B cell (primary cell): ENCODE results near the gene ATXN1. TPM values are rescaled to one million over a fixed set of nuclear protein-coding genes. Genes with fewer than 3 reads are reported as not detected.

Source experiments
- ATAC-seq: fragments of 200-7000 bp; cut with Tn5 transposase; one replicate; pipeline ENCODE4 v1.10.0; 2021; ENCODE audit warnings: low read depth, mild to moderate bottlenecking, moderate number of reproducible peaks, moderate library complexity
- CTCF ChIA-PET: fragments of 350-600 bp; sonication (Branson Sonifier 250); formaldehyde crosslinking; loops from one replicate; lab custom pipeline; 2021; ENCODE audit warnings: antibody characterized with exemption, inconsistent platforms; lab: Charles Lee
- POLR2A ChIA-PET: fragments of 350-600 bp; sonication (Branson Sonifier 250); formaldehyde crosslinking; loops from one replicate; lab custom pipeline; 2021; ENCODE audit warnings: antibody characterized with exemption; lab: Charles Lee
- DNase-seq: peaks from one replicate; pipeline ENCODE4 v3.0.0; 2013
- H2AFZ ChIP-seq: 2 replicates; pipeline ENCODE4 v1.6.1; 2012; ENCODE audit warnings: mild to moderate bottlenecking, low read depth, low read length; ENCODE audit not compliant: insufficient read depth, poor library complexity, severe bottlenecking
- H3K27ac ChIP-seq, 2 donors: 1 replicate in 1 of 2; 2 replicates in 1 of 2; pipeline ENCODE4 v1.5.1; 2012 to 2013; ENCODE audit warnings: low read length in 2 of 2, mild to moderate bottlenecking in 2 of 2, moderate library complexity in 1 of 2
- H3K27me3 ChIP-seq, 4 experiments: fragments of 200-600 bp in 1 of 4; sonication (generic) in 1 of 4; replicated peaks in 1 of 4; 1 replicate in 2 of 4; 2 replicates in 2 of 4; pipeline versions ENCODE4 v1.6.1 to v1.7.0; 2013 to 2016; ENCODE audit warnings: low read length in 3 of 4, mild to moderate bottlenecking in 2 of 4, mixed read lengths in 1 of 4, moderate library complexity in 1 of 4; ENCODE audit not compliant: insufficient read depth in 4 of 4, control insufficient read depth in 3 of 4; ENCODE audit errors: control extremely low read depth in 1 of 4
- H3K36me3 ChIP-seq, 2 experiments: replicated peaks in 1 of 2; 1 replicate in 1 of 2; 2 replicates in 1 of 2; pipeline versions ENCODE4 v1.6.1 to v1.7.1; 2013; ENCODE audit warnings: low read length in 1 of 2; ENCODE audit not compliant: insufficient read depth in 2 of 2, control insufficient read depth in 1 of 2; ENCODE audit errors: control extremely low read depth in 1 of 2, extremely low read depth in 1 of 2
- H3K4me1 ChIP-seq, 2 donors: fragments of 200-600 bp in 1 of 2; sonication (generic) in 1 of 2; 1 replicate in 1 of 2; 2 replicates in 1 of 2; pipeline versions ENCODE4 v1.5.1 to v1.6.1; 2013 to 2017; ENCODE audit warnings: low read length in 2 of 2; ENCODE audit not compliant: control insufficient read depth in 2 of 2, insufficient read depth in 2 of 2
- H3K4me2 ChIP-seq: replicated peaks from 2 replicates; pipeline ENCODE3; 2012; ENCODE audit warnings: mild to moderate bottlenecking, low read depth, low read length; ENCODE audit not compliant: poor library complexity, severe bottlenecking
- H3K4me3 ChIP-seq, 5 experiments: fragments of 200-600 bp in 1 of 5; sonication (generic) in 1 of 5; 1 replicate in 3 of 5; 2 replicates in 2 of 5; pipeline versions ENCODE4 v1.5.1 to v1.7.0; 2011 to 2016; ENCODE audit warnings: low read length in 4 of 5, mild to moderate bottlenecking in 4 of 5, low read depth in 2 of 5, control low read depth in 1 of 5, moderate library complexity in 1 of 5; ENCODE audit not compliant: insufficient read depth in 1 of 5; ENCODE audit errors: control extremely low read depth in 1 of 5, extremely low read depth in 1 of 5
- H3K79me2 ChIP-seq: fragments of 200-600 bp; sonication (generic); one replicate; pipeline ENCODE4 v1.6.0; 2016; ENCODE audit warnings: low read length; ENCODE audit not compliant: control insufficient read depth, insufficient read depth
- H3K9ac ChIP-seq: fragments of 200-600 bp; sonication (generic); 2 replicates; pipeline ENCODE4 v1.6.1; 2017; ENCODE audit warnings: mild to moderate bottlenecking, low read length, moderate library complexity
- H3K9me3 ChIP-seq, 3 donors: one replicate each; pipeline versions ENCODE4 v1.6.1 to v1.7.1; 2013; ENCODE audit warnings: low read length in 2 of 3; ENCODE audit not compliant: control insufficient read depth in 2 of 3, insufficient read depth in 1 of 3; ENCODE audit errors: control extremely low read depth in 1 of 3
- H4K20me1 ChIP-seq: 2 replicates; pipeline ENCODE4 v1.6.0; 2012; ENCODE audit warnings: mild to moderate bottlenecking, low read length; ENCODE audit not compliant: insufficient read depth, control insufficient read depth, poor library complexity, severe bottlenecking
- H3K27ac Mint-ChIP-seq: one replicate; pipeline ENCODE4 v1.8.0; 2021; ENCODE audit warnings: mixed read lengths
- H3K27me3 Mint-ChIP-seq: one replicate; pipeline ENCODE4 v1.8.0; 2021; ENCODE audit warnings: mixed read lengths
- H3K4me1 Mint-ChIP-seq: one replicate; pipeline ENCODE4 v1.8.0; 2021; ENCODE audit warnings: mixed read lengths
- H3K4me3 Mint-ChIP-seq: one replicate; pipeline ENCODE4 v1.8.0; 2021; ENCODE audit warnings: mixed read lengths
- H3K9me3 Mint-ChIP-seq: one replicate; pipeline ENCODE4 v1.8.0; 2022; ENCODE audit warnings: mixed read lengths; ENCODE audit not compliant: insufficient read depth
- CTCF ChIP-seq: fragments of 200-600 bp; IDR thresholded peaks from one replicate; pipeline ENCODE4 v1.8.0; 2022; ENCODE audit warnings: antibody characterized with exemption, mild to moderate bottlenecking
- EZH2 ChIP-seq: IDR thresholded peaks from 2 replicates; pipeline ENCODE4 v1.6.1; 2012; ENCODE audit warnings: borderline replicate concordance, low read depth, mild to moderate bottlenecking, moderate library complexity, low read length; ENCODE audit not compliant: insufficient read depth, poor library complexity, severe bottlenecking
- WGBS: methylation state at CpG from one replicate; pipeline ENCODE4 v1.1.5; 2013; ENCODE audit warnings: missing lambda C conversion rate; ENCODE audit not compliant: insufficient coverage; 5-methylcytosine and 5-hydroxymethylcytosine counted together
- intact Hi-C: fragments of 100-400 bp; cut with micrococcal nuclease; formaldehyde crosslinking; loops from one replicate; pipeline ENCODE4 v1.10.0; 2022
- polyA plus RNA-seq: library from polyadenylated mRNA; depleted of rRNA; stranded (reverse); fragments of >200 nt; gene quantifications from 2 replicates; pipeline ENCODE4 v1.2.3, GENCODE V29; 2012
- total RNA-seq, 2 donors: library from RNA; stranded (reverse); fragments of 120-200 nt in 1 of 2; gene quantifications; 1 replicate in 1 of 2; 2 replicates in 1 of 2; pipeline versions ENCODE4 v1.2.3 to v1.2.4, GENCODE V29; 2013 to 2022

The ATXN1 gene
- total and polyA plus RNA-seq, 2 donors (not counting 1 experiment from before 2014, with no cell fraction given), result 5.7 to 63.8 TPM

- no peaks in the 10 kb centered on the region for H3K9me3 Mint-ChIP-seq
- ATAC-seq (no peak), DNase-seq (no peak)
- peaks cover 17% of the 10 kb centered on the region for H3K27me3 Mint-ChIP-seq
- no peaks in the 10 kb centered on the region for H3K4me1 Mint-ChIP-seq
- intact Hi-C loops, result no loop called here
- TF ChIP-seq EZH2 (no peak), CTCF (no peak)
- Histone ChIP-seq H3K4me2 (no peak overlapping the region), H3K4me3 (no peak overlapping the region), H3K79me2 (no peaks in the 10 kb centered on the region), H3K9ac (no peak overlapping the region), H3K27me3 (no peaks in the 10 kb centered on the region), H4K20me1 (no peaks in the 10 kb centered on the region), H3K36me3 (no peaks in the 10 kb centered on the region), H3K27ac (no peak overlapping the region), H2AFZ (peak overlapping the region; percentile 13), H3K9me3 (no peaks in the 10 kb centered on the region), H3K4me1 (no peaks in the 10 kb centered on the region)
- no peak overlapping the region for H3K27ac Mint-ChIP-seq
- 76% methylated on average over 2 of the region's 5 CpGs for WGBS
- ChIA-PET CTCF (interaction anchor here (0.8 kb wide), 1 partner anchor 10 kb away, joined by 3 read pairs; no protein-coding TSS in a partner anchor), POLR2A (no interaction called here)
- no peak overlapping the region for H3K4me3 Mint-ChIP-seq
Observed at GRCh38 chr6:16805243-16805950, 44.1 kb upstream of the ATXN1 start.

- Histone ChIP-seq H3K79me2 (no peaks in the 10 kb centered on the region), H3K9me3 (no peaks in the 10 kb centered on the region), H3K27ac (no peak overlapping the region), H2AFZ (peak overlapping the region; percentile 13), H4K20me1 (no peaks in the 10 kb centered on the region), H3K9ac (no peak overlapping the region), H3K4me2 (no peak overlapping the region), H3K4me1 (no peaks in the 10 kb centered on the region), H3K36me3 (no peaks in the 10 kb centered on the region), H3K4me3 (no peak overlapping the region), H3K27me3 (no peaks in the 10 kb centered on the region)
- CTCF ChIA-PET, result interaction anchor here (0.8 kb wide), 1 partner anchor 9 kb away, joined by 3 read pairs; no protein-coding TSS in a partner anchor
- TF ChIP-seq EZH2, result no peak
- TF ChIP-seq CTCF, result no peak
- POLR2A ChIA-PET, result no interaction called here
- no peak overlapping the region for H3K27ac Mint-ChIP-seq
- H3K4me1 Mint-ChIP-seq, result no peaks in the 10 kb centered on the region
- DNase-seq (no peak), ATAC-seq (no peak)
- no peak overlapping the region for H3K4me3 Mint-ChIP-seq
- no peaks in the 10 kb centered on the region for H3K9me3 Mint-ChIP-seq
- H3K27me3 Mint-ChIP-seq, result peaks cover 14% of the 10 kb centered on the region
- 60% methylated on average over 1 of the region's 8 CpGs for WGBS
- intact Hi-C loops, result no loop called here
Observed at GRCh38 chr6:16804546-16805242, 43.4 kb upstream of the ATXN1 start.
